Mononuclear cell (primary cell): ENCODE measurements around the gene CHMP6. TPM values are rescaled to one million over a fixed set of nuclear protein-coding genes. Genes with fewer than 3 reads are reported as not detected.

Source experiments
- H3K27me3 ChIP-seq: 2 replicates; pipeline ENCODE4 v1.6.0; 2011; ENCODE audit warnings: low read length, control low read depth; ENCODE audit not compliant: insufficient read depth
- H3K4me1 ChIP-seq: 2 replicates; pipeline ENCODE4 v1.5.1; 2011; ENCODE audit warnings: mild to moderate bottlenecking, low read length, control low read depth; ENCODE audit not compliant: insufficient read depth
- H3K4me3 ChIP-seq: 2 replicates; pipeline ENCODE4 v1.5.1; 2011; ENCODE audit warnings: mild to moderate bottlenecking, low read length, moderate library complexity
- H3K9me3 ChIP-seq: 2 replicates; pipeline ENCODE4 v1.5.1; 2011; ENCODE audit warnings: low read depth, mild to moderate bottlenecking, control low read depth, low read length
- total RNA-seq: library from RNA; depleted of rRNA; stranded (reverse); fragments of >200 nt; gene quantifications from one replicate; pipeline ENCODE4 v1.2.3, GENCODE V29; 2012

CHMP6 gene
- total RNA-seq, 1 donor, result 14.4 TPM

DNA sequence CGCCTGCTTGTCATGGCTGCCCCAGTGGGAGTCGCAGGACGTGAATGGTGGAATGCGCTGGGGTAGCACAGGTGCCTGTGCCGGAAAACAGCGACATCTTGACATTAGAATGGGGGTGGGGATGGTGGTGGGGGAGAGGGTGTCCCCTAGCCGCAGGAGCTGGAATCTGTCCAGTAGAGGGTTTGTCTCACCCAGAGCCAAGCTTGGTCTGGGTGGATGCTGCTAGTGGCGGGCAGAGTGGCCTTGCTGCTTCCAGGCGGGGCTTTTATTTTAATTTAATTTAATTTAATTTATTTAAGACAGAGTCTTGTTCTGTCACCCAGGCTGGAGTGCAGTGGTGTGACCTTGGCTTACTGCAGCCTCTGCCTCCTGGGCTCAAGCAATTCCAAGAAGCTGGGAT lies 51.0 kb downstream of the CHMP6 start:
- Histone ChIP-seq H3K4me1 (no peaks in the 10 kb centered on the region), H3K4me3 (no peak overlapping the region), H3K27me3 (no peaks in the 10 kb centered on the region), H3K9me3 (no peaks in the 10 kb centered on the region)

DNA sequence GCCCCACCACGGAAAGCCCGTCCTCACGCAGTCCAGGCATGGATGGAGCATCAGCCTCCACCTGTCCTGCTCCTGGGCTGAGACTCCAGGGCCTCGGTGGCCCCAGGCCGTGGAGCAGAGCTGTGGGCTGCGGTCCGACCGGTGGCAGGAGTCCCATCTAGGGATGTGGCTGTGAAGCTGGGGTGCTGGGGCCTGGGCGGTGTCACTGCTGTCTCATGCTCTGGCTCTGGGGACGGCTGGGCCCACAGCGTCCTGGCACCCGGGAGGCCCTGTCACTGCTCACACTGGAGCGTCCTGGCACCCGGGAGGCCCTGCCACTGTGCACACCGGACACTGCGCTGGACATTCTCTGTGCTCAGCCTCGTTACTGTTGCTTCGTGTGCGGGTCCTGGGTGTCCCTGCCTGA lies 51.7 kb downstream of the CHMP6 start:
- Histone ChIP-seq H3K27me3 (no peaks in the 10 kb centered on the region), H3K4me3 (no peak overlapping the region), H3K4me1 (no peaks in the 10 kb centered on the region), H3K9me3 (no peaks in the 10 kb centered on the region)

DNA sequence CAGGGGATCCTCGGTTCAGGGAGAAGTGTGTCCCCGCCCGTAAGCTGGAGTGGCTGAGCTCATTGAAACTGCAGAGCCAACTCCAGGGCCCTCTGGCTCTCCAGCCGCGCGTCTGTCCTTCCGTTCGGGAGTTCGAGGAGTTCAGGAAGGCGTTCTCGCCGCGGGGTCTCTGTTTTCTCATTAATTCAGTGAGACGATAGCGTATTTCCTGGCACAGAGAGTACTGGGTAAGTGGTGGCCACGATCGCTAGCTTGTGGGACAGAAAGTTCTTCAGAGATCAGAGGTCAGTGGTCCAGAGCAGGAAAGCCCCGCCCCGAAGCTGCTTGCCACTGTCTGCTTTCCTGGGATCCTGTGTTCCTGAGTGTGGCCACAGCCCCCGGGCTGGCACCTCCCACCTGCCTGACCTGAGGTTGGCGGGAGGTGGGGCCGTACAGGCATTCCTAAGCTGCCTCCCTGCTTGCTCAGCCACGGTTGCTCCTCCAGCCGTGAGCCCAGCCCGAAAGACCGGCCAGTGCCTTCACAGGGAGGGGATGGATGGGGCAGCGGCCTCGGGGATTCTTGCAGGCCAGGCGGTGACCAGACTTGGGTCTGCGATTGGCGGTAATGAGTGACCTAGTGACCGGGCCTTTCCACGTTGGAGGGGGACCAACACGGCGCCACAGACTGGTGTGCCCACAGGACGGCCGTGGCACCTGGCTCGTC lies 52.2 kb downstream of the CHMP6 start:
- peaks cover 3% of the 10 kb centered on the region for H3K4me1 ChIP-seq
- no peaks in the 10 kb centered on the region for H3K27me3 ChIP-seq
- no peak overlapping the region for H3K4me3 ChIP-seq
- no peaks in the 10 kb centered on the region for H3K9me3 ChIP-seq

DNA sequence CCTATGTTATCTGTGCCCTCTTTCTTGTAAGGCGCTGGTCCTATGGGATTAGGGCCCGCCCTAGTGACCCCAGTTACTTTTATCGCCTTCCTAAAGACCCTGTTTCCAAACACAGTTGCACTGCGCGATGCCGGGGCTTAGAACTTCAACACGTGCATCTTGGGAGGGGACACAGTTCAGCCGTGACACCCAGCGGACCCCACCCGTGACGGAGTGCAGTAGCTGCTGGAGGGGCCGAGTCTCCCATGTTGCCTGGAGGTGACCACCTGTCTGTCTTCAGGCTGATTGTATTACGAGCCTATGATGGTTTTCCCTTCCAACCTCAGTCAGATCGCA lies 52.8 kb downstream of the CHMP6 start:
- H3K4me1 ChIP-seq, result peaks cover 8% of the 10 kb centered on the region
- no peaks in the 10 kb centered on the region for H3K27me3 ChIP-seq
- H3K9me3 ChIP-seq, result no peaks in the 10 kb centered on the region

DNA sequence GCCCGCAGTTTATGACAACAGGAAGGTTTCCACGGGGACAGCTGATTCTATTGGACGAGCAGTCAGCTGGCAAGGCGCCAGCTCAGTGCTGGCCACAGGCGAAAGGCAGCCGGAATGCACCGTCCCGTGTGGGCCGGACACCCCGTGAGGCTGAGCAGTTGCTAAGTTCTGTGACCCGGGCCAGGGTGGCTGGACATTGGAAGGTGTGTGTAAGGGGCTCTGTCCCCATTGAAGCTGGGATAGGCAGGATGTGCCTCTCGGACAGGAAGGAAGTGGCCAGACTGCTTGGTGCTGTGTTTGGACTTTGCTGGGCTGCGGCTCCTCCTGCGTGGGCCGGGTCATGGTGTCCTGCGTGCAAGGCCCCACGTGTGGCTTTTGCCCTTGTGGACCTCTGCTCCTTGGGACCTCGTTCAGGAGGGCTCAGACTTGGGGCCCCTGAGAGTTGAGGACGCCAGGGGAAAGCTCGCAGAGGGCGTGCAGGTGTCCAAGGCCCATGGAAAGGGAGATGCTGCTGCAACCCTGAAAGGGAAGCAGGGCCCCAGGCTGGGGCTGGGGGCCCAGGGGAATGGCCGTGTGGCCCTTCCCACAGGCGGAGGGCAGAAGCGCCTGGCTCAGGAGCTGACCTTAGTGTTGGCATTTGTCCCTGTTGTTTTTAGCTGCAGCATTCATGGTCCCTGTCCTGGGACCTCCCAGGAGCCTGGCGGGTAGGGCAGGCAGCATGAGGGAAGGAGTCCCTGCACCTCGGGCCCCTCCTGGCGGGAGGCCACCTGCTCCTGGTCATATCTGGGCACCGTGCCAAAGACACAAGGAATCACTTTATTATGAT lies 53.3 kb downstream of the CHMP6 start:
- no peaks in the 10 kb centered on the region for H3K9me3 ChIP-seq
- H3K27me3 ChIP-seq, result no peaks in the 10 kb centered on the region
- H3K4me1 ChIP-seq, result peaks cover 14% of the 10 kb centered on the region
- no peak overlapping the region for H3K4me3 ChIP-seq

More for the DNA sequence above, 52.8 kb downstream of the CHMP6 start:
- no peak overlapping the region for H3K4me3 ChIP-seq

DNA sequence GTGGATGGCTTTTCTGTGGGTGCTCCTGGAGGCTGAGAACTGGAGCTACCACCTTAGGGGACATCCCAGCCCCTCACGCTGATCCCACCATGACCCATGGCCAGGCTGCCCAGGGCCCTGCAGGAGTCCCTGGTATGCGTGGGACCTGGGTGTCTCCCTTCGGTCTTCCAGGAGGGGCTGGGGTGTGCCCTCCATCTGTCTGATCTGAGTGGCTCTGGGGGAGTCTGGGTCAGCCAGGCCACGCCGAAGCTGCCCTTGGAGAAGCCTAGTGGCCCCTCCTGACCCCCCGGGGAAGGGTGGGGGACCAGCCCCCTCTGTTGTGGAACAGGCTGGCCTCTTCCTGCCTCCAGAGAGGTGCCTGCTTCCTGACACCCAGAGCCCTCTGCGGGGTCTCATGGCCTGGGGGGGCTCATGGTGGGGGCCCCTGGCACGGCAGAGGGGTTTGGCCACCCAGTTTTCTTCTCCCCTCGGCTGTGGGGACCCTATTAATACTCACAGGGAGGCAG lies 54.0 kb downstream of the CHMP6 start:
- Histone ChIP-seq H3K4me3 (no peak overlapping the region), H3K27me3 (no peaks in the 10 kb centered on the region), H3K4me1 (peaks cover 21% of the 10 kb centered on the region), H3K9me3 (no peaks in the 10 kb centered on the region)

DNA sequence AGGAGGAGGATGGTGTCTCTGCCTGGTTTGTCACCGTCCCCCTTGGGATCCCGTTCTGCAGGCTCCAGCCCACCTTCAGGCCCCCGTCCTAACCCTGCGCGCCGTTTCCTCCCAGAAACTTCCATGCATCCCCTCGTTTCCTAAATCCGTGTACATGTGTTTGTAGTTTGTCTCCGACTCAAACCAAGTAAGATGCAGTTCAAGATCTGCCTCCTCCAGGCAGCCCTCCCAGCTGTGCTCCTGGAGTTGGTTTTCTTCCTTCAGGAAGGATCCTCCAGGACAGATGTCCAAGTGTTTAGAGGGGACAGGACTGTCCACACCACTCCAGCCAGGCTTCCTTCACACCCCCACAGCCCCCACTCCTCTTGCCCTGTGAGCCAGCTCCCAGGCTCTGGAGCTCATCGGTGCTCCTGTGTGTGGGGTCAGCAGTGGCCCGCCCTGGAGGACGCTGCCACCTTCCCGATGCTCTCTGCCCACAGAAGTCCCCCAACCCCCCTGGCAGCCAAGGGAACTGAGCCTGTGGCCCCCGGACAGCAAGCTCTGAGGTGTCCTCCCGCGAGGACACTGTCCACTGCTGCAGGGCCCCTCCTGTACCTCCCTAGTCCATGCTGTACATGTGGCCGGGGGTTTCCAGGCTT lies 54.6 kb downstream of the CHMP6 start:
- peaks cover 27% of the 10 kb centered on the region for H3K4me1 ChIP-seq
- H3K4me3 ChIP-seq, result no peak overlapping the region
- no peaks in the 10 kb centered on the region for H3K9me3 ChIP-seq
- H3K27me3 ChIP-seq, result no peaks in the 10 kb centered on the region

DNA sequence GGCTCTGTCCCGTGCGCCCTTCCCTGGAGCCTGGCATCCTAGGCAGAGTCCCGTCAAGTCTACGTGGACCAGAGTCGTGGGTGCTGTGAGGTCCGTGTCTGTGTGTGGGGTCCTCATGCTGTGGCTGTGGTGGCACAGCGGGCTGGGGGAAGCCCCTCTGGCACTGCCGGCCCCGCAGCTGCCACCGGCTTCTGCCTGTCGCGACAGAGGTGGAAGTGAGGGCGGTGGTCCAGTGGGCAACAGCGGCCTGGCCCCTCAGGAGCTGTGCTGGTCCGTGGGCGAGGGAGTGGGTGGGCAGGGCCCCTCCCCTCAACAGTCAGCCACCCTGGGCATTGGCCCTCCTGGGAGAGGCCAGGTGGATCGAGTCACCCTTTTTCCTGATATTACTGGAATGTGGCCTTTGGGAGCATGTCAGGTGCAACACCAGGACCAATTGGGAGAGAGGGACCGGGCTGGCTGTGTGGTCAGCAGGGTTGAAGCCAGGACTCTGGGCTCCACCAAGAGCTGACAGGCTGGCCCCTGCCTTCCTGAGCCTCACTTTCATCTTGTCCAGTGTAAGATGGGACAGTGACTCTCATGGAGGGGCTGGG lies 55.2 kb downstream of the CHMP6 start:
- Histone ChIP-seq H3K9me3 (no peaks in the 10 kb centered on the region), H3K27me3 (no peaks in the 10 kb centered on the region), H3K4me1 (peaks cover 30% of the 10 kb centered on the region), H3K4me3 (no peak overlapping the region)

DNA sequence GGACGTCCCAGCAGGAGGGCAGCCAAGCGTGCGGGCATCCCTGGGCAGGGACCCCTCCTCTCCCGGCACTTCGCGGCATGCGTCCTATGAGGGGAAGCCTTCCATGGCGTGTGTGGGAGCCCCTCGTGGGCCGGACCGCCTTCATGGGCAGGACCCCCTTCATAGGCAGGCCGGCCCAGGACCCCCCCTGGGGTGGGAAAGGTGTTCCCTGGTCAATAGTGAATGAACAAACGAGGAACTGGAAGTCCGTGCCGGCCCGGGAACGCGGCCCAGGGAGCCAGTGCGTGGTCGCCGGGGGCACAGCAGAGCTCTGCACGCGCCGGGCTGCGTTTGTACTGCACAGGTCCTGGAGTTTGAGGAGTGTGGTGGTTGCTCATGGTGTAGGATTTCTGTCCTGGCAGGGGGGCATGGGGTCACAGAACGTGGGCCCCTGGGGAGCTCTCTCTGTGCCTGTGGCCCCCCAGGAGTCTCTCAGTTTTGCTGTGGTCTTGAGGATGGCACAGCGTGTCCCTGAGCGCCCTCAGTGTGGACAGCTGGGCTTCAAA lies 57.3 kb downstream of the CHMP6 start:
- Histone ChIP-seq H3K27me3 (no peaks in the 10 kb centered on the region), H3K4me3 (no peak overlapping the region), H3K4me1 (peaks cover 30% of the 10 kb centered on the region), H3K9me3 (no peaks in the 10 kb centered on the region)

DNA sequence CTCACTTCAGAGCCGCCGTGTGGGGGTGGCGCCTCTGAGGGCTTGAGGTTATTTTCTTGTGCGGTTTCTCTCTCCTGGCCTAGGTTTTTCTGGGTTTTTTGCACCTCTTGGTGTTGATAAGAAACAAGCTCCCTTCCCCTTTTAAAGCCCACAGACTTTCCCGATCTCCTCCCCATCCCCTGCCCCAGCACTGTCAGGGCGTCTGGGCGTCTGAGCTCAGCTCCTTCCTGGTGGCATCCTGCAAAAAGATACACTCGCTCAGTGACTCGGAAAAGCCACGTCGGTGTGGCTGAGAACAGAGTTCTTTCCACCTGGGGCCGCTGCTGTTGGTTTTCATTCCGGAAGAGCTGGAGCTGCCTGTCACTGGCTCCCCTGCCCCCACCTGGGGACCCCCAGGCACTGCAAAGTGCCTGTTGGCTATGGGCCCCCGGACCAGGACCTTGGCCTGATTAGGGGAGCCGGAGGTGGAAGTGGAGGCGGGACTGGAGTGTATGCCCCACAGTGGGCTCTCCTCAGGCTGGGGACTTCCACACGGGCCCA lies 57.8 kb downstream of the CHMP6 start:
- no peaks in the 10 kb centered on the region for H3K9me3 ChIP-seq
- no peaks in the 10 kb centered on the region for H3K27me3 ChIP-seq
- peaks cover 30% of the 10 kb centered on the region for H3K4me1 ChIP-seq
- no peak overlapping the region for H3K4me3 ChIP-seq

Other genes starting within 250 kb of the CHMP6 start
- gene BAIAP2, start 43.3 kb downstream of the CHMP6 start, total RNA-seq, result 5.1 TPM
- not detected for gene PVALEF, start 173.7 kb downstream of the CHMP6 start, total RNA-seq
- gene AATK, start 174.4 kb downstream of the CHMP6 start, total RNA-seq, result 2.0 TPM
- 4.8 TPM for gene CEP131, start 231.1 kb downstream of the CHMP6 start, total RNA-seq
- gene TEPSIN, start 247.2 kb downstream of the CHMP6 start, total RNA-seq, result 39.6 TPM
- gene NDUFAF8, start 247.5 kb downstream of the CHMP6 start, total RNA-seq, result 9.3 TPM